ENCODE measurements around the gene FOXK2. TPM values are rescaled to one million over a fixed set of nuclear protein-coding genes. Genes with fewer than 3 reads are reported as not detected.
A peak's percentile ranks its signal among the peaks of the same experiment; 100 is the strongest.

FOXK2 gene
- total RNA-seq, 3 donors from 2014 or later (not counting 1 experiment from before 2014, with no cell fraction given), result 42.5 to 50.0 (median 46.4) TPM

- peak; percentile 50 to 72 for DNase-seq
- WGBS (ENCODE audit: insufficient coverage), result 12% methylated on average over 18 of the region's 37 CpGs
- H3K27me3 ChIP-seq (ENCODE audit: control insufficient read depth, insufficient read depth, low read length), result no peaks in the 10 kb centered on the region
- H3K27me3 Mint-ChIP-seq (ENCODE audit: low read depth in 2 of 2), result no peaks in the 10 kb centered on the region
- intact Hi-C loops (cut with micrococcal nuclease), result loop anchor here (2.0 kb wide), 1 partner anchor 56 kb away; no protein-coding TSS in a partner anchor
- H3K4me1 Mint-ChIP-seq, result peaks cover 22 to 38% of the 10 kb centered on the region in 2 donors
- no peak for TF ChIP-seq CTCF (IDR thresholded peaks at IDR 0.05)
- H3K4me3 ChIP-seq (ENCODE audit: low read length), result no peak overlapping the region
- no peaks in the 10 kb centered on the region for H3K9me3 Mint-ChIP-seq
- peak overlapping the region; percentile 50 for H3K4me3 Mint-ChIP-seq
- H3K4me1 ChIP-seq (ENCODE audit: control insufficient read depth, insufficient read depth, low read length), result peaks cover 24% of the 10 kb centered on the region
- peak; percentile 7 to 30 (median 17) for ATAC-seq
- H3K36me3 Mint-ChIP-seq, result no peaks in the 10 kb centered on the region
- H3K27ac Mint-ChIP-seq, result peak overlapping the region in 1 of 2 donors; percentile 66
- H3K27ac ChIP-seq (ENCODE audit: low read length), result peak overlapping the region; percentile 64
- no peaks in the 10 kb centered on the region for H3K9me3 ChIP-seq (ENCODE audit: control insufficient read depth, insufficient read depth, low read length)
- H3K36me3 ChIP-seq (ENCODE audit: control insufficient read depth, insufficient read depth, low read length), result peaks cover 6% of the 10 kb centered on the region
These were observed 129.3 kb downstream of the FOXK2 start for GRCh38 chr17:82648742-82649331.

DNA sequence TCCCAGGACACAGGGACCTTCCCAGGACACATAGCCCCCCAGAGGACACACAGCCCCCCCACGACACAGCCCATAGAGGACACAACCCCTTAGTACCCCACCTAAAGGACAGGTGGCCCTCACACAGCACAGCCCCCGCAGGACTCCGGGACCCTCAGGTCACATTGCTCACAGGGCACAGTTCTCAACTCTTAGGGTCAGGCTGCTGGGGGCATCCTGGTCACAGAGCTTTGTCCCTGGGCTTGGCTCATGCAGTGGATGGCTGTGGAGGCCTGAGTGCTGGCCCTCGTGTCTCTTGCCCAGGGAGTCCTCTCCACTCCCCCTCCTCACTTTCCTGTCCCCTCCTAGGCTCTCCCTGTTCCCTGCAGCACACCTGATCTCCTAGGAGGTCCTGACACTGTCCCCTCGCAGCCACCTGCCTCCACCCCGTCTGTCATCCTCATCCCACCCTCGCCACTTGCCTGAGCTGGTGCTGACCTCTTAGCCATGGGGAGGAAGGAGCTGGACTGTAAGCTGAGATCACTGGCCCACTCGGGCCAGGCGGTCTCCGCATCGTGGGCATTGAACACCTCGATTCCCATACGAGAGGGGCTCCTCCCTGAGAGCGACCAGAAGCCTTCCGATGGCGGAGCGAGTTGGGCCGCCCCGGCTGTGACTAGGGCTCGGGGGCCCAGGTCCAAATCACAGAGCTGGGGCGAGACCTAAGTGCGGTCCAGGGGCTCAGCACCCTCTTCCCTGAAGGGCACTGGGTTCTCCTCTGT lies 130.1 kb downstream of the FOXK2 start:
- no peaks in the 10 kb centered on the region for H3K27me3 ChIP-seq (ENCODE audit: control insufficient read depth, insufficient read depth, low read length)
- H3K9me3 Mint-ChIP-seq, result no peaks in the 10 kb centered on the region
- no peaks in the 10 kb centered on the region for H3K27me3 Mint-ChIP-seq (ENCODE audit: low read depth in 2 of 2)
- peak overlapping the region; percentile 67 for H3K4me3 Mint-ChIP-seq
- DNase-seq (peak in 1 of 2 donors; percentile 33), ATAC-seq (no peak)
- peaks cover 24% of the 10 kb centered on the region for H3K4me1 ChIP-seq (ENCODE audit: control insufficient read depth, insufficient read depth, low read length)
- H3K9me3 ChIP-seq (ENCODE audit: control insufficient read depth, insufficient read depth, low read length), result no peaks in the 10 kb centered on the region
- intact Hi-C loops (cut with micrococcal nuclease), result loop anchor here (2.0 kb wide), 1 partner anchor 57 kb away; no protein-coding TSS in a partner anchor
- no peak for TF ChIP-seq CTCF (IDR thresholded peaks at IDR 0.05)
- no peaks in the 10 kb centered on the region for H3K36me3 ChIP-seq (ENCODE audit: control insufficient read depth, insufficient read depth, low read length)
- no peaks in the 10 kb centered on the region for H3K36me3 Mint-ChIP-seq
- H3K27ac Mint-ChIP-seq, result peak overlapping the region; percentile 64 to 80
- peaks cover 14 to 30% of the 10 kb centered on the region in 2 donors for H3K4me1 Mint-ChIP-seq
- H3K4me3 ChIP-seq (ENCODE audit: low read length), result no peak overlapping the region
- no peak overlapping the region for H3K27ac ChIP-seq (ENCODE audit: low read length)
- WGBS (ENCODE audit: insufficient coverage), result 96% methylated on average over 22 of the region's 22 CpGs

DNA sequence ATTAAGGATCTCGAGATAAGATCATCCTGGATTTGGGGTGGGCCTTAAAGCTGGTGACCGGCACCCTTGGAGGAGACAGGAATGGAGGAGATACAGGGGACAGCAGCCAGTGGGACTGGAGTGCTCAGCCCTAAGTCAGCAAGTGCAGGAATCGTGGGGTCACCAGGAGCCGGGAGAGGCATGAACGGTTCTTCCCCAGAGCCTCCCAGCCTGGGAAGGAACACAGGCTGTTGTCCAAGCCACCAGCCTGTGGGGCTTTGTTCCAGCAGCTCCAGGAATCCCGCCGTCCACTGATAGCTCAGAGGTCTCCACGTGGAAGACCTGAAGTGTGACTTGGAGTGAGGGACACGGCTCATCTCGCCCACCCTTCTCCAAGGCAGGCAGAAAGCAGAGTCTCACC lies 131.2 kb downstream of the FOXK2 start:
- H3K27ac Mint-ChIP-seq, result no peak overlapping the region
- no peaks in the 10 kb centered on the region for H3K27me3 Mint-ChIP-seq (ENCODE audit: low read depth in 2 of 2)
- Histone ChIP-seq H3K27me3 (ENCODE audit: control insufficient read depth, insufficient read depth, low read length) (no peaks in the 10 kb centered on the region), H3K36me3 (ENCODE audit: control insufficient read depth, insufficient read depth, low read length) (no peaks in the 10 kb centered on the region), H3K4me1 (ENCODE audit: control insufficient read depth, insufficient read depth, low read length) (peaks cover 22% of the 10 kb centered on the region), H3K9me3 (ENCODE audit: control insufficient read depth, insufficient read depth, low read length) (no peaks in the 10 kb centered on the region), H3K27ac (ENCODE audit: low read length) (no peak overlapping the region), H3K4me3 (ENCODE audit: low read length) (no peak overlapping the region)
- no peak for TF ChIP-seq CTCF (IDR thresholded peaks at IDR 0.05)
- H3K9me3 Mint-ChIP-seq, result no peaks in the 10 kb centered on the region
- H3K36me3 Mint-ChIP-seq, result no peaks in the 10 kb centered on the region
- DNase-seq (peak in 1 of 2 donors; percentile 28), ATAC-seq (no peak)
- H3K4me1 Mint-ChIP-seq, result peaks cover 11 to 24% of the 10 kb centered on the region in 2 donors
- WGBS (ENCODE audit: insufficient coverage), result 94% methylated on average over 8 of the region's 10 CpGs
- H3K4me3 Mint-ChIP-seq, result no peak overlapping the region
- intact Hi-C loops (cut with micrococcal nuclease), result no loop called here

Measured in natural killer cell (primary cell).